ENCODE measurements around the gene C19orf25. TPM values are rescaled to one million over a fixed set of nuclear protein-coding genes. Genes with fewer than 3 reads are reported as not detected.
A peak's percentile ranks its signal among the peaks of the same experiment; 100 is the strongest.

The C19orf25 gene
- total and polyA plus RNA-seq, 9 of the 15 experiments (the other 6 are each of a cell fraction or from before 2014, with no cell fraction given), result 0.79 to 96.0 (median 36.1) TPM

- H3K4me2 ChIP-seq (ENCODE audit: insufficient read depth, low read length), result no peak overlapping the region
- BruUV-seq (replicated peaks), result no TSS peak
- no peak for FAIRE-seq
- in situ Hi-C loops (cut with MboI), result no loop called here
- H3K27ac ChIP-seq (ENCODE audit: extremely low read depth, low read depth, low read length), result peak overlapping the region; percentile 71
- H3K4me1 ChIP-seq (replicated peaks in 1 of 2; ENCODE audit: control insufficient read depth in 2 of 2, insufficient read depth in 2 of 2, low read length in 2 of 2), result peaks cover 18 to 79% of the 10 kb centered on the region in 2 experiments; a peak in 4 of 5 replicates
- no peak overlapping the region for H3K4me3 ChIP-seq
- H3K9me3 ChIP-seq (replicated peaks; ENCODE audit: control insufficient read depth, insufficient read depth, low read depth, low read length), result no peaks in the 10 kb centered on the region
- ChIA-PET CTCF (ENCODE audit: low intra/inter-chr PET ratio) (no interaction called here), POLR2A (interaction anchor here (0.8 to 7.0 kb wide), 3 partner anchors 8 to 343 kb away, joined by 3 to 52 read pairs (median 6); no protein-coding TSS in a partner anchor)
- peaks cover 32% of the 10 kb centered on the region for H3K79me2 ChIP-seq (ENCODE audit: control insufficient read depth, insufficient read depth, low read length)
- no peak overlapping the region for H2AFZ ChIP-seq (ENCODE audit: low read depth, low read length)
- peak in 1 of 4 experiments; percentile 55 for DNase-seq (ENCODE audit: extremely low read depth in 1 of 4, low spot score in 3 of 4)
- intact Hi-C loops (cut with micrococcal nuclease), result no loop called here
- H3K36me3 ChIP-seq (ENCODE audit: control insufficient read depth, insufficient read depth, low read length), result peaks cover 62% of the 10 kb centered on the region; the same call in 2 of the 3 replicates
- no peak for ATAC-seq
- H3K27me3 ChIP-seq (ENCODE audit: control insufficient read depth in 2 of 2, insufficient read depth in 2 of 2, low read length in 2 of 2), result no peaks in the 10 kb centered on the region
- H3K9me1 ChIP-seq (ENCODE audit: control insufficient read depth, insufficient read depth, low read length), result peaks cover 3% of the 10 kb centered on the region
- 60% methylated on average over 21 of the region's 21 CpGs for WGBS (ENCODE audit: insufficient coverage, low coverage, missing lambda C conversion rate)
- H4K20me1 ChIP-seq (replicated peaks; ENCODE audit: control insufficient read depth, insufficient read depth, low read length), result peaks cover 35% of the 10 kb centered on the region
- H3K9ac ChIP-seq (ENCODE audit: insufficient read depth in 1 of 2, low read depth in 2 of 2, low read length in 2 of 2), result peak overlapping the region in 1 of 2 experiments; percentile 86; a peak in 2 of 4 replicates
- TF ChIP-seq POLR2AphosphoS5 (IDR thresholded peaks at IDR 0.05; ENCODE audit: control insufficient read depth, insufficient read depth, low read depth, low read length) (no peak), GTF2A2 (tag; IDR thresholded peaks at IDR 0.05) (no peak), L3MBTL2 (IDR thresholded peaks at IDR 0.05) (peak; percentile 52; the same call in 1 of the 2 replicates), MLLT1 (IDR thresholded peaks at IDR 0.05) (no peak), ZBTB33 (CRISPR knock-in tag; IDR thresholded peaks at IDR 0.05) (peak; percentile 94), ZNF408 (CRISPR knock-in tag; IDR thresholded peaks at IDR 0.05; ENCODE audit: low read depth) (no peak), RAD51 (IDR thresholded peaks at IDR 0.05; ENCODE audit: borderline replicate concordance, low read depth) (peak; percentile 30; the same call in 1 of the 2 replicates), ARID4B (CRISPR knock-in tag; IDR thresholded peaks at IDR 0.05) (no peak), BHLHE40 (IDR thresholded peaks at IDR 0.05; ENCODE audit: low read length) (peak; percentile 74), USF1 (CRISPR knock-in tag; IDR thresholded peaks at IDR 0.05) (peak; percentile 51; the same call in 1 of the 2 replicates), TCF7L2 (IDR thresholded peaks at IDR 0.05; ENCODE audit: low read depth, low read length) (no peak), CBFA2T2 (conservative IDR thresholded peaks at IDR 0.05) (no peak)
Measured at GRCh38 chr19:1435378-1435989, 43.5 kb downstream of the C19orf25 start.

All from K562 (cell line).